NCI-H2196 treated with DMSO at 0.1 percent for 48 hours (cell line): ENCODE measurements around the gene NAGA.

ENCODE experiments used
- DNase-seq: peaks from one replicate; lab custom pipeline; 2025; ENCODE audit not compliant: unreplicated experiment; lab: John Stamatoyannopoulos, UW

Gene NAGA

DNA sequence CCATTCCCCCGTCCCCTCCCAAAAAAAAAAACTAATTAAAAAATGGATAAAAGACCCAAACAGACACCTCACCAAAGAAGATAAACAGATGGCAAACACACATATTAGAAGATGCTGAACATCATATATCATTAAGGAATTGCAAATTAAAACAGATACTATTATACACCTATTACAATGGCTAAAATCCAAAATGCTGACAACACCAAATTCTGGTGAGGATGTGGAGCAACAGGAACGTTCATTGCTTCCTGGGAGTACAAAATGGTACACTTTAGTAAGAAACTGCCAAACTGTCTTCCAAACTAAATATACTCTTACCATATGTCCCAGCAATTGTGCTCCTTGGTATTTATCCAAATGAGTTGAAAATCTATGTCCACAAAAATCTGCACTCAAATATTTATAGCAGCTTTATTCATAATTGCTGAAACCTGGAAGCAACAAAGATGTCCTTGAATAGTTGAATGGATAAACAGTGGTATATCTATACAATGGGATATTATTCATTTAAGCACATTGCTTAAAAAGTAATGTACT is 19.9 kb downstream of the NAGA start:
- no peak for DNase-seq

DNA sequence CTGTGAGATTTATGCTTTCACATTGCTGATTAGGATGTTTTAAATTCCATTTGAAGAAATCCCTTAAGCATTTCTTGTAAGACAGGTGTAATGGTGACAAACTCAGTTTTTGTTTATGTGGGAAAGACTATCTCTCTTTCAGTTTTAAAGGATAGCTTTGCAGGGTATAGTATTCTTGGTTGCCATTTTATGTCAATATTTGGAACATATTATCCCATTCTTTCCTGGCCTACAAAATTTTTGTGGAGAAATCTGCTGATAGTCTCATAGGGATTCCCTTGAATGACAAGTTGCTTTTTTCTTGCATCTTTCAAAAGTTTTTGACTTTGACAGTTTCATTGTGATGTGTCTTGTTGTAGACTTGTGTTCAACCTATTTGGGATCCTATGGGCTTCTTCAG is 28.8 kb downstream of the NAGA start:
- no peak for DNase-seq

- DNase-seq = no peak
These were observed 31.3 kb downstream of the NAGA start for GRCh38 chr22:42039271-42039670.

- no peak for DNase-seq
These were observed 35.4 kb downstream of the NAGA start for GRCh38 chr22:42035256-42035655.

- no peak for DNase-seq
These were observed 37.1 kb downstream of the NAGA start for GRCh38 chr22:42033263-42034181.

DNA sequence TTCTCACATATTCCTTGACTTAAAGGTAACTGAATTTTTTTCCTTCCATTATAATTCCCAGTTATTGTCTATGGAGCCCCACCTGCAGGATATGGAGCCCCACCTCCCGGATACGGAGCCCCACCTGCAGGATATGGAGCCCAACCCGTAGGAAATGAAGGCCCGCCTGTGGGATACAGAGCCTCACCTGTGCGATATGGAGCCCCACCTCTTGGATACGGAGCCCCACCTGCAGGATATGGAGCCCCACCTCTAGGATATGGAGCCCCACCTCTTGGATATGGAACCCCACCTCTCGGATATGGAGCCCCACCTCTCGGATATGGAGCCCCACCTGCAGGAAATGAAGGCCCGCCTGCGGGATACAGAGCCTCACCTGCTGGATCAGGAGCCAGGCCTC is 43.9 kb downstream of the NAGA start:
- no peak for DNase-seq

- no peak for DNase-seq
These were observed 45.2 kb downstream of the NAGA start for GRCh38 chr22:42025421-42025820.

DNA sequence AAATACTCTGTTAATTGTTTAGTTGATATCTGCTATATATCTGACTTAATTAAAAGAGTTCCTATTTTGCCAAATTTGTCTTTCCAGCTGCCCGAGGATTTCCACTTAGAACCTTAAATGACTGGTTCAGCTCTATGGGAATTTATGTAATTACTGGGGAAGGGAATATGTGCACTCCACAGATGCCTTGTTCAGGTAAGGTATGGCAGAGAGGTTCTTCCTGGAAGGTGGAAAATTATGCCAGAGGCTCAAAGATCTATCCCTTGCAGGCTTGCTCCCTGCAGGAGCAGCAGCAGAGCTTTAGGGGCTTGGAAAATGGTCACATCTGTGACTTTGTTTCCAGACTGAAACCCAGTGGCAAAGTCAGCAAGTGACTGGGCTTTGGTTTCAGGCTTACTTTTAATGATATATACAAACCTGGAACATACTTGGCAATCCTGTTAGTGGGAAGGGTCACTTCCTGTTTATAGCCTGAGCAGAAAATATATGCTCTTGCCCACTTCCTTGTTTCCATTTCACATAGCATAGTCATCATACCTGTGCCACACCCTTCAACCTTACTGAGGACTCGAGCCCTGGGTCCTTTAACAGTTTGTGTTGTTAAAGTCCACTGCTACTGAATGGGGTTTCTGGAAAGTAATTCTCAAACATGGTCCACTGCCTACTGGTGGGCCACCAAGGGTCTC is 48.3 kb downstream of the NAGA start:
- DNase-seq = no peak

DNA sequence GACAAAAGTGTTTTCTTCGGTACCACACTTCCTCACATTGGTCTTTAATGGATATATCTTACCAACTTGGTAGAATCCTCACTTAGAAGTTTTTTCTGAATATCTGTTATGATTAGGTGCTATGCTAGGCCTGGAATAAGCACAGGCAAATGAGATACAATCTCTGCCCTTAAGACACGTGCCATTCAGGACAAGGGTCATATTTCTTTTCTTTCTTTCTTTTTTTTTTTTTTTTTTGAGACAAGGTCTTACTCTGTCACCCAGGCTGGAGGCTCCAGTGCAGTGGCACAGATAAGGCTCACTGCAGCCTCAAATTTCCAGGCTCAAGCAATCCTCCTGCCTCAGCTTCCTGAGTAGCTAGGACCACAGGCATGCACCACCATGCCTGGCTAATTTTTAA is 49.0 kb downstream of the NAGA start:
- DNase-seq = no peak

GRCh38 chr22:42018224-42018623 is 52.4 kb downstream of the NAGA start:
- no peak for DNase-seq

DNA sequence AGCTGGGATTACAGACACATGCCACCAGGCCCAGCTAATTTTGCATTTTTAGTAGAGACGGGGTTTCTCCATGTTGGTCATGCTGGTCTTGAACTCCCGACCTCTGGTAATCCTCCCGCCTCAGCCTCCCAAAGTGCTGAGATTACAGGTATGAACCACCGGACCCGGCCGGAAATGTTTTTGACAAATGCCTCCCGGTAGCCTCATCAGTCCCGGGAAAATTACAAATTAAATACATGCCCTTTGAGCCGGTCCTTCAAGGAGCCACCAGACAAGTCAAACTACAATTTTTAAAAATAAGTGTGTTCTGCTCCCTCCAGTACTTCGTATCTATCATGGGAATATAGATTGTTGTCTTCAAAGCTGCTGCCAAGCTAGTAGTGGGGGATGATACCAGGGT is 54.5 kb downstream of the NAGA start:
- no peak for DNase-seq

GRCh38 chr22:42013385-42013784 is 57.2 kb downstream of the NAGA start:
- DNase-seq = no peak

- DNase-seq = no peak
These were observed 59.8 kb downstream of the NAGA start for GRCh38 chr22:42010778-42011177.
